HepG2 (cell line): ENCODE measurements around the gene MPI. TPM values are rescaled to one million over a fixed set of nuclear protein-coding genes. Genes with fewer than 3 reads are reported as not detected.

ENCODE experiments used
- ATAC-seq: fragments of 200-7000 bp; cut with Tn5 transposase; 3 replicates; pipeline ENCODE4 v1.9.1; 2020; ENCODE audit warnings: mild to moderate bottlenecking, moderate library complexity
- BruUV-seq: library from RNA; stranded (reverse); fragments of 400-500 nt; replicated peaks from 2 replicates; lab custom pipeline; 2021; lab: Mats Ljungman, UMichigan
- CTCF ChIA-PET: fragments of 300-600 bp; formaldehyde crosslinking; extraction: SDS; loops from one replicate; lab custom pipeline; 2021; ENCODE audit warnings: low total read pairs, inconsistent platforms, low intra/inter-chr PET ratio; lab: Yijun Ruan, JAX
- POLR2A ChIA-PET: fragments of 350-600 bp; sonication (Branson Sonifier 250); formaldehyde crosslinking; loops from one replicate; lab custom pipeline; 2020; ENCODE audit warnings: antibody characterized with exemption, inconsistent platforms; lab: Yijun Ruan, JAX
- DNase-seq: peaks from one replicate; pipeline ENCODE4 v3.0.0-alpha.2; 2015; ENCODE audit warnings: low spot score
- FAIRE-seq: peaks from 3 replicates; lab custom pipeline; 2011; peaks lifted over from hg19 to GRCh38; lab: Jason Lieb, UNC
- H2AFZ ChIP-seq: one replicate; pipeline ENCODE4 v1.6.1; 2011; ENCODE audit warnings: low read length, inconsistent platforms
- H3K27ac ChIP-seq: fragments of 300-600 bp; 3 replicates; pipeline ENCODE4 v1.8.0; 2011; ENCODE audit warnings: mixed run types, mild to moderate bottlenecking, mixed read lengths, low read length, inconsistent platforms; ENCODE audit not compliant: insufficient read depth; ENCODE audit errors: extremely low read length
- H3K27me3 ChIP-seq, 2 experiments: fragments of 200-600 bp in 1 of 2; 2 replicates in 1 of 2; 3 replicates in 1 of 2; pipeline versions ENCODE4 v1.6.0 to v1.8.0; 2011; ENCODE audit warnings: low read length in 2 of 2, mild to moderate bottlenecking in 2 of 2, moderate library complexity in 2 of 2, inconsistent platforms in 1 of 2; ENCODE audit not compliant: insufficient read depth in 2 of 2, control insufficient read depth in 1 of 2
- H3K36me3 ChIP-seq, 2 experiments: fragments of 200-600 bp in 1 of 2; replicated peaks in 1 of 2; 2 replicates in 1 of 2; 3 replicates in 1 of 2; pipeline versions ENCODE4 v1.5.1 to v1.8.0; 2011; ENCODE audit warnings: low read length in 2 of 2, inconsistent platforms in 1 of 2; ENCODE audit not compliant: insufficient read depth in 2 of 2, control insufficient read depth in 1 of 2
- H3K4me1 ChIP-seq: 2 replicates; pipeline ENCODE4 v1.5.1; 2012; ENCODE audit warnings: low read length, inconsistent platforms; ENCODE audit not compliant: insufficient read depth
- H3K4me2 ChIP-seq: 2 replicates; pipeline ENCODE4 v1.6.0; 2011; ENCODE audit warnings: low read depth, low read length, inconsistent platforms
- H3K4me3 ChIP-seq, 3 experiments: fragments of 200-600 bp in 1 of 3; sonication (generic), shearing (Covaris generic) in 1 of 3; replicated peaks in 1 of 3; 2 replicates each; pipeline ENCODE4 v1.5.1; 2011 to 2016; ENCODE audit warnings: low read length in 3 of 3, inconsistent platforms in 2 of 3, low read depth in 2 of 3, mild to moderate bottlenecking in 2 of 3, control low read depth in 1 of 3, mixed read lengths in 1 of 3; ENCODE audit not compliant: insufficient read depth in 1 of 3
- H3K79me2 ChIP-seq: one replicate; pipeline ENCODE4 v1.6.1; 2011; ENCODE audit warnings: low read length, inconsistent platforms; ENCODE audit not compliant: insufficient read depth
- H3K9ac ChIP-seq: 2 replicates; pipeline ENCODE4 v1.6.0; 2011; ENCODE audit warnings: mild to moderate bottlenecking, low read depth, low read length, inconsistent platforms; ENCODE audit not compliant: insufficient read depth
- H3K9me3 ChIP-seq: 2 replicates; pipeline ENCODE4 v1.5.1; 2012; ENCODE audit warnings: mild to moderate bottlenecking, low read length
- H4K20me1 ChIP-seq: 2 replicates; pipeline ENCODE4 v1.6.0; 2011; ENCODE audit warnings: inconsistent platforms, mild to moderate bottlenecking, low read length, moderate library complexity; ENCODE audit not compliant: insufficient read depth
- CREB3 ChIP-seq: sonication (generic); formaldehyde crosslinking; IDR thresholded peaks from 2 replicates; pipeline ENCODE4 v1.5.0; 2020; ENCODE audit warnings: missing genetic modification reagents
- FLYWCH1 ChIP-seq: sonication (generic); formaldehyde crosslinking; IDR thresholded peaks from 2 replicates; pipeline ENCODE4 v1.8.1; 2023; ENCODE audit warnings: mild to moderate bottlenecking, missing genetic modification reagents
- MED8 ChIP-seq: sonication (generic); formaldehyde crosslinking; IDR thresholded peaks from 2 replicates; pipeline ENCODE4 v1.8.1; 2023; ENCODE audit warnings: mild to moderate bottlenecking, missing genetic modification reagents; ENCODE audit not compliant: insufficient replicate concordance
- MTA3 ChIP-seq: sonication (generic); formaldehyde crosslinking; IDR thresholded peaks from 2 replicates; pipeline ENCODE4 v1.4.0; 2020; ENCODE audit warnings: missing genetic modification reagents
- NFE2 ChIP-seq: sonication (generic); formaldehyde crosslinking; IDR thresholded peaks from 2 replicates; pipeline ENCODE4 v1.4.0; 2020; ENCODE audit warnings: missing genetic modification reagents
- SRY ChIP-seq: sonication (generic); formaldehyde crosslinking; IDR thresholded peaks from 2 replicates; pipeline ENCODE4 v1.8.0; 2022; ENCODE audit warnings: mild to moderate bottlenecking, missing genetic modification reagents
- ZBTB37 ChIP-seq: sonication (generic); formaldehyde crosslinking; IDR thresholded peaks from 2 replicates; pipeline ENCODE4 v1.4.0; 2020; ENCODE audit warnings: mild to moderate bottlenecking, missing genetic modification reagents
- ZBTB7A ChIP-seq: sonication (generic); formaldehyde crosslinking; IDR thresholded peaks from 2 replicates; pipeline ENCODE4 v1.8.0; 2022; ENCODE audit warnings: mild to moderate bottlenecking, missing genetic modification reagents
- ZKSCAN5 ChIP-seq: sonication (generic); formaldehyde crosslinking; IDR thresholded peaks from 2 replicates; pipeline ENCODE4 v1.5.1; 2020; ENCODE audit warnings: mild to moderate bottlenecking, missing genetic modification reagents
- ZNF710 ChIP-seq: sonication (generic); formaldehyde crosslinking; IDR thresholded peaks from 2 replicates; pipeline ENCODE4 v1.5.0; 2020; ENCODE audit warnings: mild to moderate bottlenecking, missing genetic modification reagents, borderline replicate concordance
- WGBS: methylation state at CpG from one replicate; pipeline ENCODE4 v1.1.6; 2017; ENCODE audit warnings: low lambda C conversion rate; 5-methylcytosine and 5-hydroxymethylcytosine counted together
- in situ Hi-C: cut with HindIII; loops from 2 replicates; pipeline ENCODE4 v1.10.0; 2017; ENCODE audit warnings: low pct_unique_long_range_greater_than_20kb; ENCODE audit not compliant: extremely low pct_ligation_motif_present
- intact Hi-C: fragments of 100-400 bp; cut with micrococcal nuclease; formaldehyde crosslinking; loops from one replicate; pipeline ENCODE4 v1.10.0; 2022; ENCODE audit not compliant: unreplicated experiment
- polyA plus RNA-seq, 8 experiments: library from polyadenylated mRNA; depleted of rRNA in 3 of 8; stranded (reverse) in 7 of 8; unstranded in 1 of 8; fragments of >200 nt; fragmentation: Illumina TruSeq in 4 of 8; extraction: Trizol in 4 of 8; gene quantifications; 2 replicates each; pipeline versions ENCODE4 v1.2.1 to v1.2.3, GENCODE V29; 2011 to 2016; ENCODE audit warnings: low read depth in 4 of 8, missing spikeins in 1 of 8, mixed read lengths in 1 of 8; ENCODE audit not compliant: insufficient read depth in 1 of 8
- total RNA-seq, 5 experiments: library from RNA; depleted of rRNA; stranded (reverse); fragments of >200 nt; fragmentation: Illumina TruSeq; extraction: Trizol; gene quantifications; 2 replicates each; pipeline ENCODE4 v1.2.3, GENCODE V29; 2016; ENCODE audit warnings: low read depth in 1 of 5

The MPI gene
- total and polyA plus RNA-seq, 2 of the 13 experiments (the other 11 are each of a cell fraction or from before 2014, with no cell fraction given): 36.9 to 63.5 TPM

GRCh38 chr15:74864296-74864695 lies 25.5 kb upstream of the MPI start:
- TF ChIP-seq ZBTB37 (CRISPR knock-in tag) (no peak), MTA3 (CRISPR knock-in tag) (no peak), MED8 (CRISPR knock-in tag) (no peak), ZNF710 (CRISPR knock-in tag) (no peak), NFE2 (CRISPR knock-in tag) (no peak), ZBTB7A (CRISPR knock-in tag) (no peak), CREB3 (no peak), FLYWCH1 (no peak), ZKSCAN5 (no peak), SRY (no peak)
- ChIA-PET POLR2A (no interaction called here), CTCF (no interaction called here)
- no peak overlapping the region for H2AFZ ChIP-seq
- FAIRE-seq: no peak
- H4K20me1 ChIP-seq: peaks cover 10% of the 10 kb centered on the region
- 81% methylated on average over 6 of the region's 6 CpGs for WGBS
- H3K27ac ChIP-seq: no peak overlapping the region
- in situ Hi-C loops (no loop called here), intact Hi-C loops (no loop called here)
- no peak overlapping the region for H3K9ac ChIP-seq
- peaks cover 0 to 2% of the 10 kb centered on the region in 2 experiments; a peak in 4 of 5 replicates for H3K36me3 ChIP-seq
- ATAC-seq: no peak
- peaks cover 43% of the 10 kb centered on the region for H3K79me2 ChIP-seq
- H3K9me3 ChIP-seq: no peaks in the 10 kb centered on the region
- peaks cover 50% of the 10 kb centered on the region for H3K4me1 ChIP-seq
- H3K27me3 ChIP-seq: no peaks in the 10 kb centered on the region
- no peak overlapping the region for H3K4me3 ChIP-seq
- no peak overlapping the region for H3K4me2 ChIP-seq
- DNase-seq: no peak
- BruUV-seq: no TSS peak
